ENCODE results near the gene FILIP1.

DNA sequence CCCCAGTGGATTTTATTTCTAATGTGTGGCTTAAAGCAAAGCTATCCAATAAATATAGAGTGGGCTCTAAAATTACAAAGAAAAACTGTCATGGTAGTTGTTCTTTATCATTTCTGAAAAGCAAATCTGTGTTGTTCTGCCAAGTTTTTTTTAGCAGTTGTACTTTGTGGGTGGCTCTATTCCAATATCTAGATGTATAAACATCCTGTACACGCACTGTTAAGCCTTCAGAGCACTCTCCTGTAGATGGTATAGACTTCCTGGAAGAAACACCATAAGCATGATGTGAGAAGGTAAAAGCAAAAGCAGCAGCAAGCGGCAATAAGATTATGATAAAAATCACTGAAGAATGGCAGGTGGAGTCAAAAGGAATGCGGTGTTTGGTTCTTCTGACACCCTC lies 187.5 kb downstream of the FILIP1 start:
- TF ChIP-seq, protein P1, sequence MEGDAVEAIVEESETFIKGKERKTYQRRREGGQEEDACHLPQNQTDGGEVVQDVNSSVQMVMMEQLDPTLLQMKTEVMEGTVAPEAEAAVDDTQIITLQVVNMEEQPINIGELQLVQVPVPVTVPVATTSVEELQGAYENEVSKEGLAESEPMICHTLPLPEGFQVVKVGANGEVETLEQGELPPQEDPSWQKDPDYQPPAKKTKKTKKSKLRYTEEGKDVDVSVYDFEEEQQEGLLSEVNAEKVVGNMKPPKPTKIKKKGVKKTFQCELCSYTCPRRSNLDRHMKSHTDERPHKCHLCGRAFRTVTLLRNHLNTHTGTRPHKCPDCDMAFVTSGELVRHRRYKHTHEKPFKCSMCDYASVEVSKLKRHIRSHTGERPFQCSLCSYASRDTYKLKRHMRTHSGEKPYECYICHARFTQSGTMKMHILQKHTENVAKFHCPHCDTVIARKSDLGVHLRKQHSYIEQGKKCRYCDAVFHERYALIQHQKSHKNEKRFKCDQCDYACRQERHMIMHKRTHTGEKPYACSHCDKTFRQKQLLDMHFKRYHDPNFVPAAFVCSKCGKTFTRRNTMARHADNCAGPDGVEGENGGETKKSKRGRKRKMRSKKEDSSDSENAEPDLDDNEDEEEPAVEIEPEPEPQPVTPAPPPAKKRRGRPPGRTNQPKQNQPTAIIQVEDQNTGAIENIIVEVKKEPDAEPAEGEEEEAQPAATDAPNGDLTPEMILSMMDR (conservative IDR thresholded peaks at IDR 0.05; ENCODE audit: low read length), result no peak
- no peak for TF ChIP-seq EZH2phosphoT487 (IDR thresholded peaks at IDR 0.05; ENCODE audit: borderline replicate concordance)

Data from Loucy (cell line).